ENCODE measurements around the gene CCDC187.

DNA sequence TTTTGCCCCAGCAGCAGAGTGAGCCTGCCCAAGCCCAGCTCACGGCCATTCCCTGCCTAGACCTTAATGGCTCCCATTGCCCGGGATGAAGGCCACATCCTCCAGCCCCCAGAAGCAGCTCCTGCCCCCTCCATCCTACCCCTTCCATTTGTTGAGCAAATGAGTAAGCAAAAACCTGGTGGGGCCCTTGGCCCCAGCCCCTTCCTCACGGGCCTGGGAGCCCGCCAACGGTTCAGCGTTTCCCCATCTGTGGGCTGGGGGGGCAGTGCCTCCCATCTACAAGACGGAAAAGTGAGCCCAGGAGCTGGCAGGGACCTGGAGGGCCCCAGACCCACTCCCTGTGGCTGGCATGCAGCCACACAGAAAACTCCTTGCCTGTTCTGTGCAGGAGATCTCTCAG is 4.4 kb downstream of the CCDC187 start:
- TF ChIP-seq POLR2A (IDR thresholded peaks at IDR 0.05), result no peak
- TF ChIP-seq, protein P1, sequence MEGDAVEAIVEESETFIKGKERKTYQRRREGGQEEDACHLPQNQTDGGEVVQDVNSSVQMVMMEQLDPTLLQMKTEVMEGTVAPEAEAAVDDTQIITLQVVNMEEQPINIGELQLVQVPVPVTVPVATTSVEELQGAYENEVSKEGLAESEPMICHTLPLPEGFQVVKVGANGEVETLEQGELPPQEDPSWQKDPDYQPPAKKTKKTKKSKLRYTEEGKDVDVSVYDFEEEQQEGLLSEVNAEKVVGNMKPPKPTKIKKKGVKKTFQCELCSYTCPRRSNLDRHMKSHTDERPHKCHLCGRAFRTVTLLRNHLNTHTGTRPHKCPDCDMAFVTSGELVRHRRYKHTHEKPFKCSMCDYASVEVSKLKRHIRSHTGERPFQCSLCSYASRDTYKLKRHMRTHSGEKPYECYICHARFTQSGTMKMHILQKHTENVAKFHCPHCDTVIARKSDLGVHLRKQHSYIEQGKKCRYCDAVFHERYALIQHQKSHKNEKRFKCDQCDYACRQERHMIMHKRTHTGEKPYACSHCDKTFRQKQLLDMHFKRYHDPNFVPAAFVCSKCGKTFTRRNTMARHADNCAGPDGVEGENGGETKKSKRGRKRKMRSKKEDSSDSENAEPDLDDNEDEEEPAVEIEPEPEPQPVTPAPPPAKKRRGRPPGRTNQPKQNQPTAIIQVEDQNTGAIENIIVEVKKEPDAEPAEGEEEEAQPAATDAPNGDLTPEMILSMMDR (IDR thresholded peaks at IDR 0.05), result no peak
